GM15510 (cell line): Measurements from ENCODE around the gene SPATA45.

ENCODE experiments used
- POLR2A ChIP-seq: IDR thresholded peaks from 3 replicates; pipeline ENCODE4 v1.6.1; 2011; ENCODE audit warnings: borderline replicate concordance; ENCODE audit not compliant: insufficient read length; ENCODE audit errors: extremely low read depth

Gene SPATA45

GRCh38 chr1:212853658-212854057 is 6.2 kb upstream of the SPATA45 start:
- no peak for TF ChIP-seq POLR2A

DNA sequence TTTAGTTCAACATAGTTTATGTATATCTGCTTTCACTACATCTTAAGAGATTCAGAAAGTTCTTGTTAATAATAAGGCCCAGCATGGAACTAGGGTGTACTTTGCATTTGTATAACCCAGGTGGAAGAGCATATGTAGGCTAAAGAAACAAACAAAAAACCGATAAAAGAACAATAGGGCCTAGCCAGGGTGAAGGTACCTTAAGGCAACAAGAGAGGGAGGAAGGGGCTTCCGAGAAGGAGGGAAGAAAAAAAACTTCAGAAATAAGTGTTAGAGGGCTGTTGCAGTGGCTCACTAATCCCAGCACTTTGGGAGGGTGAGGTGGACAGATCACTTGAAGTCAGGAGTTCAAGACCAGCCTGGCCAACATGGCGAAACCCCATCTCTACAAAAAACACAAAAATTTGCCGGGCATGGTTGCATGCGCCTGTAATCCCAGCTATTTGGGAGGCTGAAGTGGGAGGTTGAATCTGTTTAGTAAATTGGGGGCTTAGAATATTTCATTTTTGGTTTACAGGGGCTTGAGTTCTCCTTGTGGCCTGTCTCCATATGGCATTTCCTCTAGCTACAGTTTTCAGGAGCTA is 4.7 kb upstream of the SPATA45 start:
- TF ChIP-seq POLR2A, result no peak

DNA sequence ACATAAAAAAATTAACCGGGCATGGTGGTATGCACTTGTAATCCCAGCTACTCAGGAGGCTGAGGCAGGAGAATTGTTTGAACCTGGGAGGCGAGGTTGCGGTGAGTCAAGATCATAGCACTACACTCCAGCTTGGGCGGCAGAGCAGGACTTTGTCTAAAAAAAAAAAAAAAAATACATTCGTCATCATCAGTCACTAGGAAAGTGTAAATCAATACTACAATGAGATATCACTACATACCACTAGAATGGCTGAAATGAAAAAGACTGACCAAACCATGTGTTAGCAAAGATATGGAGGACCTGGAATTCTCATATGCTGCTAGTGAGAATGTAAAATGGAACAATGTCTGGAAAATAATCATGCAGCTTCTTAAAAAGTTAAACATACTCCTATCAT is 9.3 kb downstream of the SPATA45 start:
- TF ChIP-seq POLR2A, result no peak

DNA sequence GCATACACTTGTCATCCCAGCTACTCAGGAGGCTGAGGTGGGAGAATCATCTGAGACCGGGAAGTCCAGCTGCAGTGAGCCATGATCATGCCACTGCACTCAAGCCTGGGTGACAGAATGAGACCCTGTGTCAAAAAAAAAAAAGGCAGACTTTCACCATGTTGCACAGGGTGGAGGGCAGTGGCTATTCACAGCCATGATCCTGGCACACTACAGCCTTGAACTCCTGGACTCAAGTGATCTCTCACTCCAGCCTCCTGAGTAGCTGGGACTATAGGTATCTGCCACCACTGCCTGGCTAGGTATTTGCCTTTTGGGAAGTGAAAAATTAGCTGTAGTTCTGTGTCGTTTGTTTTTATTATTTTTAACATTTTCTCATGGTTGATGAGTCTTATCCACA is 19.1 kb downstream of the SPATA45 start:
- no peak for TF ChIP-seq POLR2A

DNA sequence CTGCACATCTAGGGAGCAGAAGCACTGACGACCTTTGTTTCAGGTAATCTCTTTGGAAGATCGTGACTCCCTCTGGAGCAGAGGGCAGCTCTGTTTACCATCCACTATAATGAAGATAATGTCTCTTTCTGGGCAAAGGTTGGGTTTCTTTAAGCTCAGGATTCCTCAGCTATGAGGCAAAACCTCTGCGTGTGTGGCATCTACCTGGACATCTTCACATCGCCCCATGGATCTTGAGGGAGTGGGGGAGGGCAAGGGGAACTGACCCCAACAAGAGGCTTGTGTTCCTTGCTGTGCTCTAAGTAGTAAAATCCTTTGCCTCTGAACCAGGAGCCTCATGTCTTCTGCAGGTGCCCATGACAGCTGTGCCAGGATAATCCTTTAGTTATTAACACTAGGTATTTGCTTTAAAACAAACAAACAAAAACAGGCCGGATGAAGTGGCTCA is 19.6 kb downstream of the SPATA45 start:
- TF ChIP-seq POLR2A, result no peak

DNA sequence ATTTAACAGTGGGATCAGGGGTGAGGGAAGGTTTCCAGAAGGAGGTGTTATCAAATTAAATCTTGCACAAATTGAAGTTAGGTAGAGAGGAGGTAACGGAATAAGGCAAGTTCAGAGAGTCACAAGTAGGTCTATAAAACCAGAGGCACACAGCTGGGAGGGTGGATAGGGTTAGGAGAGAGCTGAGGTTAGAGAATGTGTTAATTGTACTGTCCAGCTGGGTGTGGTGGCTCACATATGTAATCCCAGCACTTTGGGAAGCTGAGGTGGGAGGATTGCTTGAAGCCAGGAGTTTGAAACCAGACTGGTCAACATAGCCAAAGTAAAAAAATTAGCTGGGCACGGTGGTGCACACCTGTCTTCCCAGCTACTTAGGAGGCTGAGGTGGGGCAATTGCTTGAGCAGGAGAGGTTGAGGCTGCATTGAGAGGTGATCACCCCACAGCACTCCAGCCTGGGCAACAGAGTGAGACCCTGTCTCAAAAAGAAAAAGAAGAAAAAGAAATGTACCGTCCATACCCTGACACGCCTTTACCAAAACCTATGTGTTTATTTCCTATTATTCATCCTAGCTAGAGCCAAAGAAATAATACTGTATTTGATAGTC is 20.2 kb downstream of the SPATA45 start:
- TF ChIP-seq POLR2A, result no peak

DNA sequence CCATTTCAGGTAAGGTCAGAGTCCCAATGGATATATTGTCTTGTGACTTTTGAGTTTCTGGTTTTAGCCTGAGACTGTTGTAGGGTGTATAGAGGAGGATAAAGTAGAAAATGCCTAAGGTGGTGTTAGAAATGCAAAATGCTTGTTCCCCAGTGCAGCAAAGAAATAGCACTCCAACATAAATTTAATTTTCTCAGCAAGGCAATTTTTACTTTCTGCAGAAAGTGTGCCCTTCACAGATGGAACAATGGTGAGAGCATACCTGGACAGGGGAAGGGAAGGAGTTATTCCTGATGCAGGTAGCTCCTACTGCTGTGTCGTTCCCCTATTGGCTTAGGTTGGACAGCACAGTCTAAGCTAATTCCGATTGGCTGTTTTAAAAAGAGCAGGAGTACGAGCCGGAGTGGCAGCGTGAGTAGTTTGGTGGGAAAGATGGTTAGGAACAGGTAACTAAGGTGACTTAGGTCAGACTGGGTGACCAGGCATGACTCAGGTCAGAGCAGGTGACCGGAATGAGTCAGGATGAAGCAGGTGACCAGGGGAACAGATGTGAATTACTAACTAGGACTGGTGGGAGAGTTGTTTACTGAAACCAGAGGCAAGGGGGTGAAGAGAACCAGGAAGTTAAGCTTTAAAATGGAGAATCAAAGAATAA is 21.5 kb downstream of the SPATA45 start:
- no peak for TF ChIP-seq POLR2A

GRCh38 chr1:212824201-212824600 is 23.2 kb downstream of the SPATA45 start:
- TF ChIP-seq POLR2A, result no peak

DNA sequence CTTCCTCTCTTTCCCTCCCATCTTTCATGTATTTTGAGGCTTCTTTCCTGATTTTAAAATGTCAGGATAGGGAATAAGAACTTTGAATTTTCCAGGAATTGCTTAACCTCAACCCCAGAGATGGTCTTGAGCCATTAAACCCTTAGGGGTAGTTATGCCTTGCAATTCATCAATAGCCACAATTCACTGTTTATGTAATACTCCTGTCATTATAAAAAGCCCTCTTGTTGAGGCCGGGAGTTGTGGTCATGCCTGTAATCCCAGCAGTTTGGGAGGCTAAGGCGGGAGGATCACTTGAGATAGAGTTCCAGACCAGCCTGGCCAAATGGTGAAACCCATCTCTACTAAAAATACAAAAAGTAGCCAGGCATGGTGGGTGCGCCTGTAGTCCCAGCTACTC is 24.5 kb downstream of the SPATA45 start:
- no peak for TF ChIP-seq POLR2A

DNA sequence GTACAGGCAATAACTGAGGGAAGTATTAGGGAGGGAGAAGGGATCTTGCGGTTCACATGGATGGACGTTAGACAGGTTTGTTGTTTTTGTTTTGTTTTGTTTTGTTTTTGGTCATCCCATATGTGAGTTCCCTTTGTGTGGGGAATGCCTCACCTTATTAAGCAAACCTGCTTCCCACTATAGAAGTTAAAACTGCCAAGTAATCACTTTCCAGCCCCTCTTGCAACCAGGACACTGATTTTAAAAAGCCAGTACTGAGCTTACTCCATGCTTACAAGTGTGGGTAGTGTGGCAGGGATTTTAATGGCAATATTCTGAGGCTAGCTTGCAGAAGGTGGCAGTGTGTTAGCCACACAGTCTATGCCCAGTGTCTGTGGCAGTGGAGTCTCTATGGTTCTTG is 26.5 kb downstream of the SPATA45 start:
- no peak for TF ChIP-seq POLR2A

DNA sequence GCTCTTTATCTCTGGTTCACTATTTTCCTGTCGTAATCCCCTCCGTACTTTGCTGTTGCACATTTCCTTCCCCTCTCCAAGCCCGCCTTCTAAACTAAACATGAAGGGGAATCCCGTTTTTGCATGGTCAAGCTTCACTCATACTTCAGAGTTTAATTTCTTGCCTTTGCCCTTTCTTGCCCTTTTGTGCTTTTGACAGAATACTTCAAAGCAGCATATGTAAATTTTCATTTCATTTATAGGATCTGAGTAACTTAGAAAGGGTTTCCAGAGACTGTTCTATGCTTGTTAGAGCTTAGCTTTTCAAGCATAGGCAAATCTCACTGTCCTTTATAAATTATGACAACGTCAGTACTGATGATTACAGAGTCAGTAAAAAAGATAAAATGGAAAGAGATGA is 27.7 kb downstream of the SPATA45 start:
- TF ChIP-seq POLR2A, result no peak

DNA sequence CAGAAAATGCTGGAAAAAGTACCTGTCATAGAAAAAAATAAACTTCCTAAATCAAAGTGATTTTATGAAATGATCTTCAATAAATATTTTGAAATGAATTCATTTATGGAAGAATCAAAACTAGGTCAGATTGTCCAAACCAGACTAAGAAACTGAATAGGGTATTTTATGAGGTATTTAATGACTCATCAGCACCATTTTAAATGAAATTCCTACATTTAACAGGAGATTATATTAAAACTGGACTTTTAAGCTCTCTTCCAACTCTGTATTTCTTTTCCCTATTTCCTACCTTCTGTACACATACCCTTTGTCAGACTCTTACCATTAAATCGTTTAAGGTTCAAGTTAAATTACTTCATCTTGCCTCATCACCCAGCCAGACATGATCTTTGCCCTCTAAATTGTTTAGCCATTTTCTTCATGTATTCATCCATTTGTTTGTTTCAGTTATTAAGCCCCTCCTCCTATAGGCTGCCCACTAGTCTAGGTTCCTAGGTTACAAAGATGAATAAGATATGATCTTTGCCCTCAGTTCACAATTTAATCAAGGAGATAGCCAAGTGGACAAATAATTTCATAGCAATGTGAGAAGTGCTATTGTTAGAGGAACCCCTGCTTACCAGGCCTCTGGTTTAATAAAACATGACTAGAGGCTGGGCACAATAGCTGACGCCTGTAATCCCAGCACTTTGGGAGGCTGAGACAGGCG is 30.7 kb downstream of the SPATA45 start:
- no peak for TF ChIP-seq POLR2A

DNA sequence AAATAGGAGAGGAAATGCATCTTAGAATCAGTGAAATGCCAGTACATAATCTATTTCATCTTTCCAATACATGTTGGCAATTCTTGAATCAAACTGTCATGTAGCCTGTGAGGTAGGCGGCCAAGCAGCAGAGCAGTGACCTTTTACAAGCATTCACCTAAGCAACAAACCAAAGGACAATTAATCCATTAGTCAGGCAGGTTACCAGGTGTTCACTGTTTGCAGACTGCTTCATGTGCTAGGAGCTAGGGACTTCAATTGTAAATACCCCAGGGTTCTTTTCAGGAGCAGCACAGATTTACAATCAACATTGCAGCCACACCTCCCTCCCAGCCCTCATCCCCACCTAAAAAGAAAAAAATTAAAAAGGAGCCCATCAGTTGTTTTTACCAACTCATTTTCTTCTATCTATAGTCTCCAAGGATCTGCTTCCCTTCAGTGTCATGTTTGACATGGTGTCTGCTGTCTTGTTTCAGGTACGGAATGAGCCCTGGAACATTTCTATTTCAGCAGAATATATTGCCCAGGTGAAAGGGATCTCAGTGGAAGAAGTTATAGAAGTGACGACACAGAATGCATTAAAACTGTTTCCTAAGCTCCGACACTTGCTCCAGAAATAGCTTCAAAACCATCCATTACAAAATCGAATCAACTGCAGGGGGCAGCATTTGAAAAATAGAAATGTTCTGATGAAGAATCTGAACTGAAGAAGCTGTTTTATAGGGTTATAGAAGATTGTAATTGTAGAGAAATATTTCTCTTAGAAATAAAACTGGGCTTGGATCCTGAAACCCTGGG is 32.7 kb downstream of the SPATA45 start:
- no peak for TF ChIP-seq POLR2A

DNA sequence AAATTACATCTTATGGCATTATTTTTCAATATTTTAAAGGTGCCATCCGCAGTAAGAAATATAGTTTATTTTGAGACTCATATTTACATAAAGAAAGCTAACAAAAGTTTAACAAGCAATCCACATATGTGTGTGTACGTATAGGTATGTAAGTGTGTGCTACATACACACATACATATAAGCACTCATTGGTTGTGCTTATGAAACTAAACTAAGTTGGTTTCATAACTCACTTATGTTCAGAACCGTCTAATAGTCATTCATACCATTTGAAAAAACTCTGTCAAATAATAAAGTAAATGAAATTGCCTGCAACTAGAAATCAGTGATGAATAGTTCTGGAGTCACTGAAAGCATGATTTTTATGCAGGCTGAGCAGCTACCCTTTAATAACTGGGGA is 41.7 kb downstream of the SPATA45 start:
- TF ChIP-seq POLR2A, result no peak

- TF ChIP-seq POLR2A, result no peak
Observed at GRCh38 chr1:212797681-212798080, 49.8 kb downstream of the SPATA45 start.
